GM12878 (cell line): Measurements from ENCODE around the gene ADH1A. TPM values are rescaled to one million over a fixed set of nuclear protein-coding genes. Genes with fewer than 3 reads are reported as not detected.

Source experiments
- ATAC-seq: fragments of 200-7000 bp; cut with Tn5 transposase; 3 replicates; pipeline ENCODE4 v1.9.1; 2020; ENCODE audit warnings: mild to moderate bottlenecking, moderate library complexity
- BruUV-seq: library from RNA; stranded (reverse); fragments of 400-500 nt; replicated peaks from 2 replicates; lab custom pipeline; 2021; lab: Mats Ljungman, UMichigan
- CTCF ChIA-PET: fragments of 300-600 bp; sonication (Branson Sonifier 250); formaldehyde crosslinking; extraction: SDS; loops from one replicate; lab custom pipeline; 2021; ENCODE audit warnings: inconsistent platforms; lab: Yijun Ruan, JAX
- POLR2A ChIA-PET: fragments of 350-600 bp; formaldehyde crosslinking; extraction: SDS; loops from one replicate; lab custom pipeline; 2021; ENCODE audit warnings: inconsistent platforms; lab: Charles Lee
- RAD21 ChIA-PET: fragments of 300-600 bp; sonication (Branson Sonifier 250); formaldehyde crosslinking; loops from one replicate; lab custom pipeline; 2023; ENCODE audit warnings: antibody characterized with exemption; ENCODE audit not compliant: unreplicated experiment; lab: Charles Lee
- SMC1A ChIA-PET: fragments of 300-600 bp; sonication (Branson Sonifier 250); formaldehyde crosslinking; loops from one replicate; lab custom pipeline; 2023; ENCODE audit not compliant: unreplicated experiment, uncharacterized antibody; lab: Charles Lee
- DNase-seq: peaks from one replicate; pipeline ENCODE4 v3.0.0-alpha.2; 2011; ENCODE audit warnings: low read depth, low spot score
- FAIRE-seq: peaks from 3 replicates; lab custom pipeline; 2011; peaks lifted over from hg19 to GRCh38; lab: Jason Lieb, UNC
- H2AFZ ChIP-seq: 2 replicates; pipeline ENCODE4 v1.6.0; 2011; ENCODE audit warnings: low read depth, low read length, control low read depth; ENCODE audit not compliant: control insufficient read depth
- H3K27ac ChIP-seq: 2 replicates; pipeline ENCODE4 v1.5.1; 2011; ENCODE audit warnings: control low read depth; ENCODE audit not compliant: control insufficient read depth, insufficient read depth
- H3K27me3 ChIP-seq, 2 experiments: replicated peaks in 1 of 2; 2 replicates each; pipeline versions ENCODE4 v1.6.0 to v1.6.1; 2011; ENCODE audit warnings: low read length in 1 of 2; ENCODE audit not compliant: control insufficient read depth in 2 of 2, insufficient read depth in 2 of 2
- H3K36me3 ChIP-seq, 2 experiments: 2 replicates each; pipeline ENCODE4 v1.5.1; 2011; ENCODE audit warnings: low read length in 1 of 2; ENCODE audit not compliant: control insufficient read depth in 2 of 2, insufficient read depth in 2 of 2
- H3K4me1 ChIP-seq: 2 replicates; pipeline ENCODE4 v1.6.1; 2011; ENCODE audit warnings: mild to moderate bottlenecking, low read length, moderate library complexity, mixed read lengths; ENCODE audit not compliant: control insufficient read depth, insufficient read depth
- H3K4me2 ChIP-seq: 2 replicates; pipeline ENCODE4 v1.6.0; 2011; ENCODE audit warnings: control low read depth; ENCODE audit not compliant: control insufficient read depth, insufficient read depth
- H3K4me3 ChIP-seq: fragments of 200-600 bp; sonication (generic); 2 replicates; pipeline ENCODE4 v1.5.1; 2016
- H3K79me2 ChIP-seq: 2 replicates; pipeline ENCODE4 v1.6.0; 2011; ENCODE audit warnings: low read length; ENCODE audit not compliant: control insufficient read depth, insufficient read depth
- H3K9ac ChIP-seq: 2 replicates; pipeline ENCODE4 v1.8.0; 2011; ENCODE audit warnings: low read length, control low read depth, mixed read lengths; ENCODE audit not compliant: control insufficient read depth, insufficient read depth
- H3K9me3 ChIP-seq: replicated peaks from 3 replicates; pipeline ENCODE4 v1.5.1; 2011; ENCODE audit warnings: mild to moderate bottlenecking, low read length; ENCODE audit not compliant: control insufficient read depth, insufficient read depth
- H4K20me1 ChIP-seq: 2 replicates; pipeline ENCODE4 v1.6.0; 2011; ENCODE audit not compliant: control insufficient read depth, insufficient read depth
- BACH1 ChIP-seq: fragments of 450-650 bp; IDR thresholded peaks from 2 replicates; pipeline ENCODE4 v1.6.1; 2017; ENCODE audit warnings: mild to moderate bottlenecking, borderline replicate concordance
- BCL11A ChIP-seq: IDR thresholded peaks from 2 replicates; pipeline ENCODE4 v1.6.1; 2011; ENCODE audit warnings: low read depth, low read length
- CBX5 ChIP-seq: sonication (generic); IDR thresholded peaks from 2 replicates; pipeline ENCODE4 v1.6.1; 2016; ENCODE audit warnings: low read depth, moderate library complexity, mild to moderate bottlenecking, inconsistent platforms
- CREB1 ChIP-seq: IDR thresholded peaks from 2 replicates; pipeline ENCODE4 v1.6.1; 2012; ENCODE audit warnings: low read depth, mild to moderate bottlenecking, inconsistent platforms
- EED ChIP-seq: sonication (generic); IDR thresholded peaks from 2 replicates; pipeline ENCODE4 v1.6.1; 2016; ENCODE audit warnings: antibody characterized with exemption, low read depth
- EGR1 ChIP-seq, 2 experiments: IDR thresholded peaks; 1 replicate in 1 of 2; 2 replicates in 1 of 2; pipeline ENCODE4 v1.6.1; 2011 to 2012; ENCODE audit warnings: low read depth in 2 of 2, low read length in 2 of 2, borderline replicate concordance in 1 of 2, mild to moderate bottlenecking in 1 of 2, moderate library complexity in 1 of 2
- FOS ChIP-seq: IDR thresholded peaks from 3 replicates; pipeline ENCODE4 v1.6.1; 2011; ENCODE audit warnings: borderline replicate concordance; ENCODE audit not compliant: insufficient read length; ENCODE audit errors: extremely low read depth
- HDGF ChIP-seq: fragments of 450-650 bp; IDR thresholded peaks from 2 replicates; pipeline ENCODE4 v1.6.1; 2016; ENCODE audit warnings: antibody characterized with exemption
- IRF5 ChIP-seq: fragments of 450-650 bp; IDR thresholded peaks from 2 replicates; pipeline ENCODE4 v1.6.1; 2017; ENCODE audit warnings: borderline replicate concordance
- JUND ChIP-seq: IDR thresholded peaks from 2 replicates; pipeline ENCODE4 v1.6.1; 2012; ENCODE audit warnings: low read depth, mild to moderate bottlenecking, low read length, improper control_type of control experiment, moderate library complexity
- MEF2A ChIP-seq: IDR thresholded peaks from 2 replicates; pipeline ENCODE4 v1.6.1; 2011; ENCODE audit warnings: low read depth, mild to moderate bottlenecking, low read length, moderate library complexity; ENCODE audit not compliant: insufficient read depth
- MXI1 ChIP-seq: fragments of 150-350 bp; IDR thresholded peaks from 2 replicates; pipeline ENCODE4 v1.6.1; 2011; ENCODE audit warnings: low read depth, mild to moderate bottlenecking, inconsistent platforms, low read length, improper control_type of control experiment
- NFYA ChIP-seq: IDR thresholded peaks from 2 replicates; pipeline ENCODE4 v1.6.1; 2011; ENCODE audit warnings: low read depth, mild to moderate bottlenecking, low read length, improper control_type of control experiment, borderline replicate concordance
- PML ChIP-seq: IDR thresholded peaks from 2 replicates; pipeline ENCODE4 v1.6.1; 2012; ENCODE audit warnings: low read length, inconsistent platforms
- RAD51 ChIP-seq: fragments of 450-650 bp; IDR thresholded peaks from 2 replicates; pipeline ENCODE4 v1.6.1; 2016; ENCODE audit warnings: moderate library complexity, mild to moderate bottlenecking, inconsistent platforms
- RBBP5 ChIP-seq: fragments of 200-600 bp; sonication (generic); conservative IDR thresholded peaks from 2 replicates; pipeline ENCODE4 v1.6.1; 2016
- RCOR1 ChIP-seq: conservative IDR thresholded peaks from 2 replicates; pipeline ENCODE4 v1.6.1; 2012; ENCODE audit warnings: low read depth, low read length, improper control_type of control experiment
- SP1 ChIP-seq: IDR thresholded peaks from one replicate; pipeline ENCODE4 v1.6.1; 2011; ENCODE audit warnings: low read depth, low read length
- STAT3 ChIP-seq: IDR thresholded peaks from 2 replicates; pipeline ENCODE4 v1.6.1; 2011; ENCODE audit warnings: low read depth, low read length, improper control_type of control experiment
- ZNF274 ChIP-seq: IDR thresholded peaks from one replicate; pipeline ENCODE4 v1.8.0; 2011; ENCODE audit not compliant: insufficient read length, insufficient read depth
- ZNF622 ChIP-seq: fragments of 450-650 bp; IDR thresholded peaks from 2 replicates; pipeline ENCODE4 v1.6.1; 2017; ENCODE audit warnings: mild to moderate bottlenecking, inconsistent platforms
- ZZZ3 ChIP-seq: IDR thresholded peaks from 2 replicates; pipeline ENCODE4 v1.6.1; 2011; ENCODE audit warnings: low read depth; ENCODE audit not compliant: control insufficient read depth, insufficient read length
- in situ Hi-C: fragments of 300-500 bp; cut with MboI; formaldehyde crosslinking; loops from 9 replicates; pipeline ENCODE4 v1.14.3; 2018; ENCODE audit warnings: mixed read lengths
- intact Hi-C: fragments of 100-400 bp; cut with micrococcal nuclease; formaldehyde crosslinking; loops from one replicate; pipeline ENCODE4 v1.14.2; 2022; ENCODE audit not compliant: unreplicated experiment
- polyA plus RNA-seq, 11 experiments: library from polyadenylated mRNA; depleted of rRNA in 4 of 11; unstranded in 6 of 11; stranded (reverse) in 5 of 11; fragments of >200 nt; fragmentation: Nextera tagmentation in 4 of 11; fragmentation: Illumina TruSeq in 1 of 11; extraction: Ambion mirVana in 4 of 11; extraction: Trizol in 1 of 11; gene quantifications; 1 replicate in 1 of 11; 2 replicates in 10 of 11; pipeline versions ENCODE4 v1.2.1 to v1.2.3, GENCODE V29; 2011 to 2016; ENCODE audit warnings: inconsistent platforms in 2 of 11, missing spikeins in 2 of 11, low read depth in 1 of 11
- total RNA-seq, 4 experiments: library from RNA; depleted of rRNA in 3 of 4; stranded (reverse); fragments of >200 nt in 3 of 4; fragmentation: Illumina TruSeq in 1 of 4; extraction: Trizol in 1 of 4; gene quantifications; 2 replicates each; pipeline versions ENCODE4 v1.2.1 to v1.2.3, GENCODE V29; 2013 to 2021

ADH1A gene
- total and polyA plus RNA-seq, 10 of the 15 experiments (the other 5 are each of a cell fraction or from before 2014, with no cell fraction given): not detected

GRCh38 chr4:99273704-99274103 lies 17.1 kb downstream of the ADH1A start (continued):
- TF ChIP-seq BACH1 (no peak), CBX5 (no peak), JUND (no peak), ZNF274 (no peak), EGR1 (IDR thresholded peaks at IDR 0.05; ENCODE audit: borderline replicate concordance in 1 of 2, low read depth in 2 of 2, low read length in 2 of 2) (no peak), HDGF (no peak), IRF5 (no peak), NFYA (no peak)
- TF ChIP-seq, all 136 proteins: peak for 0

GRCh38 chr4:99264927-99265326 lies 25.9 kb downstream of the ADH1A start:
- TF ChIP-seq FOS (no peak), MEF2A (no peak), BCL11A (no peak), CREB1 (no peak), RAD51 (no peak), RBBP5 (no peak), EED (no peak), ZZZ3 (no peak), STAT3 (no peak), SP1 (no peak), MXI1 (no peak), PML (no peak), RCOR1 (no peak), ZNF622 (no peak)
- TF ChIP-seq, all 136 proteins: peak for 0
- no peak for DNase-seq
- ChIA-PET SMC1A (no interaction called here), CTCF (no interaction called here), POLR2A (no interaction called here), RAD21 (no interaction called here)
- in situ Hi-C loops (no loop called here), intact Hi-C loops (no loop called here)
- no peak for ATAC-seq
- H3K4me3 ChIP-seq: no peak overlapping the region
- no peaks in the 10 kb centered on the region for H3K79me2 ChIP-seq
- FAIRE-seq: no peak
- BruUV-seq: no TSS peak
- no peaks in the 10 kb centered on the region for H3K9me3 ChIP-seq
- no peak overlapping the region for H3K27ac ChIP-seq
- no peak overlapping the region for H2AFZ ChIP-seq
- H3K4me1 ChIP-seq: no peaks in the 10 kb centered on the region
- no peaks in the 10 kb centered on the region for H3K27me3 ChIP-seq
- no peaks in the 10 kb centered on the region for H3K36me3 ChIP-seq
- no peak overlapping the region for H3K9ac ChIP-seq
- H3K4me2 ChIP-seq: no peak overlapping the region
- H4K20me1 ChIP-seq: no peaks in the 10 kb centered on the region
